HepG2 (cell line): ENCODE data around the gene CLEC11A. TPM values are rescaled to one million over a fixed set of nuclear protein-coding genes. Genes with fewer than 3 reads are reported as not detected.

Experiments
- ATF7 ChIP-seq, 2 experiments: fragments of 450-650 bp in 1 of 2; sonication (generic) in 1 of 2; formaldehyde crosslinking in 1 of 2; IDR thresholded peaks; 2 replicates each; pipeline versions ENCODE4 v1.4.0 to v1.6.1; 2016 to 2020; ENCODE audit warnings: antibody characterized with exemption in 1 of 2, mild to moderate bottlenecking in 1 of 2, missing genetic modification reagents in 1 of 2
- CCAR2 ChIP-seq: fragments of 200-400 bp; formaldehyde crosslinking; optimal IDR thresholded peaks from 2 replicates; pipeline ENCODE3; 2018; ENCODE audit warnings: low read depth, mild to moderate bottlenecking, low read length, moderate library complexity
- CHD4 ChIP-seq: fragments of 200-600 bp; sonication (generic); IDR thresholded peaks from 2 replicates; pipeline ENCODE4 v1.7.0; 2017; ENCODE audit warnings: mild to moderate bottlenecking, low read length, borderline replicate concordance
- CREB1 ChIP-seq, 2 experiments: fragments of 450-650 bp in 1 of 2; IDR thresholded peaks; 2 replicates each; pipeline ENCODE4 v1.6.1; 2016 to 2017; ENCODE audit warnings: control low read depth in 1 of 2, mild to moderate bottlenecking in 1 of 2, missing compliant biosample characterization in 1 of 2, missing genetic modification characterization in 1 of 2
- HNRNPL ChIP-seq: fragments of 200-400 bp; formaldehyde crosslinking; IDR thresholded peaks from 2 replicates; pipeline ENCODE4 v1.6.1; 2017; ENCODE audit warnings: mild to moderate bottlenecking, low read depth, low read length
- JARID2 ChIP-seq: sonication (generic); formaldehyde crosslinking; IDR thresholded peaks from 2 replicates; pipeline ENCODE4 v1.8.1; 2023; ENCODE audit warnings: missing genetic modification reagents, inconsistent platforms; ENCODE audit not compliant: insufficient replicate concordance
- NFYC ChIP-seq: IDR thresholded peaks from 2 replicates; pipeline ENCODE4 v1.6.1; 2016; ENCODE audit warnings: missing genetic modification reagents, missing compliant biosample characterization
- NONO ChIP-seq, 2 experiments: fragments of 450-650 bp in 1 of 2; sonication (generic) in 1 of 2; formaldehyde crosslinking in 1 of 2; IDR thresholded peaks in 1 of 2; conservative IDR thresholded peaks in 1 of 2; 2 replicates each; pipeline versions ENCODE4 v1.6.1 to v1.8.0; 2017 to 2022; ENCODE audit warnings: mild to moderate bottlenecking in 1 of 2, missing genetic modification reagents in 1 of 2, moderate library complexity in 1 of 2
- ZNF225 ChIP-seq: sonication (generic); formaldehyde crosslinking; IDR thresholded peaks from 2 replicates; pipeline ENCODE4 v1.4.0; 2020; ENCODE audit warnings: mild to moderate bottlenecking, missing genetic modification reagents
- ZNF788 ChIP-seq: sonication (generic); formaldehyde crosslinking; IDR thresholded peaks from 2 replicates; pipeline ENCODE4 v1.5.0; 2020; ENCODE audit warnings: mild to moderate bottlenecking, missing genetic modification reagents, borderline replicate concordance
- ZZZ3 ChIP-seq: sonication (generic); formaldehyde crosslinking; IDR thresholded peaks from 2 replicates; pipeline ENCODE4 v1.4.0; 2020; ENCODE audit warnings: missing genetic modification reagents, mild to moderate bottlenecking, borderline replicate concordance
- polyA plus RNA-seq, 8 experiments: library from polyadenylated mRNA; depleted of rRNA in 3 of 8; stranded (reverse) in 7 of 8; unstranded in 1 of 8; fragments of >200 nt; fragmentation: Illumina TruSeq in 4 of 8; extraction: Trizol in 4 of 8; gene quantifications; 2 replicates each; pipeline versions ENCODE4 v1.2.1 to v1.2.3, GENCODE V29; 2011 to 2016; ENCODE audit warnings: low read depth in 4 of 8, missing spikeins in 1 of 8, mixed read lengths in 1 of 8; ENCODE audit not compliant: insufficient read depth in 1 of 8
- total RNA-seq, 5 experiments: library from RNA; depleted of rRNA; stranded (reverse); fragments of >200 nt; fragmentation: Illumina TruSeq; extraction: Trizol; gene quantifications; 2 replicates each; pipeline ENCODE4 v1.2.3, GENCODE V29; 2016; ENCODE audit warnings: low read depth in 1 of 5
- TF ChIP-seq, protein P1 (sequence below): sonication (generic); formaldehyde crosslinking; IDR thresholded peaks from 2 replicates; pipeline ENCODE4 v1.4.0; 2020; ENCODE audit warnings: missing genetic modification reagents
- TF ChIP-seq, protein P2 (sequence below): IDR thresholded peaks from 2 replicates; pipeline ENCODE4 v1.6.1; 2016; ENCODE audit warnings: missing compliant biosample characterization, missing genetic modification reagents, borderline replicate concordance
- TF ChIP-seq, protein P3 (sequence below): sonication (generic); formaldehyde crosslinking; IDR thresholded peaks from 2 replicates; pipeline ENCODE4 v1.4.0; 2020; ENCODE audit warnings: missing genetic modification reagents
- TF ChIP-seq, protein P4 (sequence below): sonication (generic); formaldehyde crosslinking; IDR thresholded peaks from 2 replicates; pipeline ENCODE4 v1.5.1; 2020; ENCODE audit warnings: mild to moderate bottlenecking, missing genetic modification reagents, moderate library complexity

Gene CLEC11A
- total and polyA plus RNA-seq, 2 of the 13 experiments (the other 11 are each of a cell fraction or from before 2014, with no cell fraction given): not detected

DNA sequence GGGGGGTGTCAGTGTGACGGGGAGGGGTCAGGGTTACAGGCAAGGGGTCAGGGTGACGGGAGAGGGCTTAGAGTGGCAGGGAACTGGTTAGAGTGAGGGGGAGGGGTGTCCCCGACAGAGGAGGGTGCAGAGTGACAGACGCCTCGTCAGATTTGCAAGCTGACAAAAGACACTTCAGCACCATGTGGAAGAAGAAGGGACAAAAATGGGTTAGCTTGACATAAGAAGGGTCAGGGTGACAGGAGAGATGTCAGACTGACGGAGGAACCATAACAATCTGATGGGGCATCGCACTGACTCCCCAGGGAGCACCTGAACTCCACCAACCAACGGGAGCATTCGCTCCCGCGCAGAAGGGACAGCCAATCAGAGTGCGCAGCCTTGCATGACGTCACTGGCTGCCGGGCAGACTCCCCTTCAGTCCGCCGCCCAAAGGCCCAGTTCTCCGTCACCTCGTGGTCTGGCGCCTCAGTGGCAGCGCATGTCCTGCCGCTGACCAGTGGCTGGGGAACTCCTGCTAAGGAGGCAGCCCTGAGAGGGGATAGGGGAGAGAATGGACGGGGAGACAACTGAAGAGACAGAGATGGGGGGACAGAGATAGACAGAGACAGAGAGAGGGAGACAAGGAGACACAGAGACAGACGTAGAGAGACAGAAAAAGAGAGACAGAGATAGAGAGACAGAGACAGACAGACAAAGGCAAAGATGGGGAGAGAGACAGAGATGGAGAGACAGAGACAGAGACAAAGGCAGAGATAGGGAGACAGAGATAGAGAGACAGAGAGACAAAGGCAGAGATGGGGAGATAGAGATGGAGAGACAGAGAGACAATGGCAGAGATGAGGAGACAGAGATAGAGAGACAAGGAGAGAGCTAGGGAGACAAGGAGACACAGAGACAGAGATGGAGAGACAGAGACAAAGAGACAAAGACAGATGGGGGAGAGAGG lies 43.7 kb upstream of the CLEC11A start (continued):
- TF ChIP-seq, protein P1, sequence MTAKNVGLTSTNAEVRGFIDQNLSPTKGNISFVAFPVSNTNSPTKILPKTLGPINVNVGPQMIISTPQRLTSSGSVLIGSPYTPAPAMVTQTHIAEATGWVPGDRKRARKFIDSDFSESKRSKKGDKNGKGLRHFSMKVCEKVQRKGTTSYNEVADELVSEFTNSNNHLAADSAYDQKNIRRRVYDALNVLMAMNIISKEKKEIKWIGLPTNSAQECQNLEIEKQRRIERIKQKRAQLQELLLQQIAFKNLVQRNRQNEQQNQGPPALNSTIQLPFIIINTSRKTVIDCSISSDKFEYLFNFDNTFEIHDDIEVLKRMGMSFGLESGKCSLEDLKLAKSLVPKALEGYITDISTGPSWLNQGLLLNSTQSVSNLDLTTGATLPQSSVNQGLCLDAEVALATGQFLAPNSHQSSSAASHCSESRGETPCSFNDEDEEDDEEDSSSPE (CRISPR knock-in tag): peak; percentile 84
- no peak for TF ChIP-seq JARID2 (CRISPR knock-in tag)
- TF ChIP-seq, protein P2, sequence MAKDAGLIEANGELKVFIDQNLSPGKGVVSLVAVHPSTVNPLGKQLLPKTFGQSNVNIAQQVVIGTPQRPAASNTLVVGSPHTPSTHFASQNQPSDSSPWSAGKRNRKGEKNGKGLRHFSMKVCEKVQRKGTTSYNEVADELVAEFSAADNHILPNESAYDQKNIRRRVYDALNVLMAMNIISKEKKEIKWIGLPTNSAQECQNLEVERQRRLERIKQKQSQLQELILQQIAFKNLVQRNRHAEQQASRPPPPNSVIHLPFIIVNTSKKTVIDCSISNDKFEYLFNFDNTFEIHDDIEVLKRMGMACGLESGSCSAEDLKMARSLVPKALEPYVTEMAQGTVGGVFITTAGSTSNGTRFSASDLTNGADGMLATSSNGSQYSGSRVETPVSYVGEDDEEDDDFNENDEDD: peak; percentile 92
- TF ChIP-seq, protein P3, sequence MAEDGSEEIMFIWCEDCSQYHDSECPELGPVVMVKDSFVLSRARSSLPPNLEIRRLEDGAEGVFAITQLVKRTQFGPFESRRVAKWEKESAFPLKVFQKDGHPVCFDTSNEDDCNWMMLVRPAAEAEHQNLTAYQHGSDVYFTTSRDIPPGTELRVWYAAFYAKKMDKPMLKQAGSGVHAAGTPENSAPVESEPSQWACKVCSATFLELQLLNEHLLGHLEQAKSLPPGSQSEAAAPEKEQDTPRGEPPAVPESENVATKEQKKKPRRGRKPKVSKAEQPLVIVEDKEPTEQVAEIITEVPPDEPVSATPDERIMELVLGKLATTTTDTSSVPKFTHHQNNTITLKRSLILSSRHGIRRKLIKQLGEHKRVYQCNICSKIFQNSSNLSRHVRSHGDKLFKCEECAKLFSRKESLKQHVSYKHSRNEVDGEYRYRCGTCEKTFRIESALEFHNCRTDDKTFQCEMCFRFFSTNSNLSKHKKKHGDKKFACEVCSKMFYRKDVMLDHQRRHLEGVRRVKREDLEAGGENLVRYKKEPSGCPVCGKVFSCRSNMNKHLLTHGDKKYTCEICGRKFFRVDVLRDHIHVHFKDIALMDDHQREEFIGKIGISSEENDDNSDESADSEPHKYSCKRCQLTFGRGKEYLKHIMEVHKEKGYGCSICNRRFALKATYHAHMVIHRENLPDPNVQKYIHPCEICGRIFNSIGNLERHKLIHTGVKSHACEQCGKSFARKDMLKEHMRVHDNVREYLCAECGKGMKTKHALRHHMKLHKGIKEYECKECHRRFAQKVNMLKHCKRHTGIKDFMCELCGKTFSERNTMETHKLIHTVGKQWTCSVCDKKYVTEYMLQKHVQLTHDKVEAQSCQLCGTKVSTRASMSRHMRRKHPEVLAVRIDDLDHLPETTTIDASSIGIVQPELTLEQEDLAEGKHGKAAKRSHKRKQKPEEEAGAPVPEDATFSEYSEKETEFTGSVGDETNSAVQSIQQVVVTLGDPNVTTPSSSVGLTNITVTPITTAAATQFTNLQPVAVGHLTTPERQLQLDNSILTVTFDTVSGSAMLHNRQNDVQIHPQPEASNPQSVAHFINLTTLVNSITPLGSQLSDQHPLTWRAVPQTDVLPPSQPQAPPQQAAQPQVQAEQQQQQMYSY: no peak
- peak; percentile 79; the same call in 1 of the 2 replicates for TF ChIP-seq HNRNPL
- TF ChIP-seq CREB1 (IDR thresholded peaks at IDR 0.05): peak; percentile 99
- TF ChIP-seq CREB1 (CRISPR knock-in tag; IDR thresholded peaks at IDR 0.05): peak; percentile 96
- TF ChIP-seq ZNF225 (CRISPR knock-in tag): no peak
- TF ChIP-seq ATF7 (IDR thresholded peaks at IDR 0.05): peak; percentile 98
- no peak for TF ChIP-seq ATF7 (CRISPR knock-in tag; IDR thresholded peaks at IDR 0.05)
- no peak for TF ChIP-seq CHD4
- TF ChIP-seq CCAR2: no peak
- peak; percentile 94 for TF ChIP-seq NFYC (CRISPR knock-in tag)
- TF ChIP-seq, protein P4, sequence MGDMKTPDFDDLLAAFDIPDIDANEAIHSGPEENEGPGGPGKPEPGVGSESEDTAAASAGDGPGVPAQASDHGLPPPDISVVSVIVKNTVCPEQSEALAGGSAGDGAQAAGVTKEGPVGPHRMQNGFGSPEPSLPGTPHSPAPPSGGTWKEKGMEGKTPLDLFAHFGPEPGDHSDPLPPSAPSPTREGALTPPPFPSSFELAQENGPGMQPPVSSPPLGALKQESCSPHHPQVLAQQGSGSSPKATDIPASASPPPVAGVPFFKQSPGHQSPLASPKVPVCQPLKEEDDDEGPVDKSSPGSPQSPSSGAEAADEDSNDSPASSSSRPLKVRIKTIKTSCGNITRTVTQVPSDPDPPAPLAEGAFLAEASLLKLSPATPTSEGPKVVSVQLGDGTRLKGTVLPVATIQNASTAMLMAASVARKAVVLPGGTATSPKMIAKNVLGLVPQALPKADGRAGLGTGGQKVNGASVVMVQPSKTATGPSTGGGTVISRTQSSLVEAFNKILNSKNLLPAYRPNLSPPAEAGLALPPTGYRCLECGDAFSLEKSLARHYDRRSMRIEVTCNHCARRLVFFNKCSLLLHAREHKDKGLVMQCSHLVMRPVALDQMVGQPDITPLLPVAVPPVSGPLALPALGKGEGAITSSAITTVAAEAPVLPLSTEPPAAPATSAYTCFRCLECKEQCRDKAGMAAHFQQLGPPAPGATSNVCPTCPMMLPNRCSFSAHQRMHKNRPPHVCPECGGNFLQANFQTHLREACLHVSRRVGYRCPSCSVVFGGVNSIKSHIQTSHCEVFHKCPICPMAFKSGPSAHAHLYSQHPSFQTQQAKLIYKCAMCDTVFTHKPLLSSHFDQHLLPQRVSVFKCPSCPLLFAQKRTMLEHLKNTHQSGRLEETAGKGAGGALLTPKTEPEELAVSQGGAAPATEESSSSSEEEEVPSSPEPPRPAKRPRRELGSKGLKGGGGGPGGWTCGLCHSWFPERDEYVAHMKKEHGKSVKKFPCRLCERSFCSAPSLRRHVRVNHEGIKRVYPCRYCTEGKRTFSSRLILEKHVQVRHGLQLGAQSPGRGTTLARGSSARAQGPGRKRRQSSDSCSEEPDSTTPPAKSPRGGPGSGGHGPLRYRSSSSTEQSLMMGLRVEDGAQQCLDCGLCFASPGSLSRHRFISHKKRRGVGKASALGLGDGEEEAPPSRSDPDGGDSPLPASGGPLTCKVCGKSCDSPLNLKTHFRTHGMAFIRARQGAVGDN (CRISPR knock-in tag): 0 out of 2 replicates have a peak, but pooled peaks have one; percentile 15
- TF ChIP-seq ZZZ3 (CRISPR knock-in tag): no peak
- no peak for TF ChIP-seq NONO (IDR thresholded peaks at IDR 0.05)
- TF ChIP-seq NONO (CRISPR knock-in tag; conservative IDR thresholded peaks at IDR 0.05): no peak
- TF ChIP-seq ZNF788 (CRISPR knock-in tag): no peak
